ENCODE results near the gene SPRED3.

Gene SPRED3

GRCh38 chr19:38445362-38445761, 56.9 kb downstream of the SPRED3 start:
- DNase-seq (ENCODE audit: low spot score), result no peak

DNA sequence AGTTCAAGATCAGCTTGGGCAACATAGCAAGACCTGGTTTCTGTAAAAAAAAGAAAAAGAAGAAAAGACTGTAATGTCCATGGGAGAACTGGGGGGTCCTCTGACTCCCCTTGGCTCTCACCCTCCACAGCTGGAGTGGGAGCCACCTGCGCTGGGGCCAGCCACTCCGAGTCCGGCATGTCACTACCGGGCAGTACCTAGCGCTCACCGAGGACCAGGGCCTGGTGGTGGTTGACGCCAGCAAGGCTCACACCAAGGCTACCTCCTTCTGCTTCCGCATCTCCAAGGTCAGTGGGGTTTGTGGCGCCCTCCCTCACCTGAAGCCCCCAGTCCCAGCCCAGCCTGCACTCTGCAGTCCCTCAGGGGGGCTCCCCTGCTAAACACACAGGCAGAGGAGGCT, 59.7 kb downstream of the SPRED3 start:
- DNase-seq (ENCODE audit: low spot score), result no peak
